GM12878 (cell line): ENCODE data around the gene PRR7. TPM values are rescaled to one million over a fixed set of nuclear protein-coding genes. Genes with fewer than 3 reads are reported as not detected.
A peak's percentile ranks its signal among the peaks of the same experiment; 100 is the strongest.

ENCODE experiments used
- BHLHE40 ChIP-seq, 2 experiments: fragments of 450-650 bp in 1 of 2; IDR thresholded peaks; 2 replicates each; pipeline ENCODE4 v1.6.1; 2011 to 2017; ENCODE audit warnings: low read depth in 2 of 2, borderline replicate concordance in 1 of 2, improper control_type of control experiment in 1 of 2, low read length in 1 of 2, mild to moderate bottlenecking in 1 of 2
- GATAD2B ChIP-seq: fragments of 450-650 bp; conservative IDR thresholded peaks from 2 replicates; pipeline ENCODE4 v1.6.1; 2017; ENCODE audit warnings: low read depth, mild to moderate bottlenecking, moderate library complexity
- HCFC1 ChIP-seq: fragments of 150-350 bp; IDR thresholded peaks from 2 replicates; pipeline ENCODE4 v1.6.1; 2014; ENCODE audit warnings: low read length
- IKZF1 ChIP-seq: fragments of 450-650 bp; conservative IDR thresholded peaks from 2 replicates; pipeline ENCODE4 v1.6.1; 2017; ENCODE audit warnings: antibody characterized with exemption, mild to moderate bottlenecking
- NFYB ChIP-seq: IDR thresholded peaks from 2 replicates; pipeline ENCODE4 v1.6.1; 2011; ENCODE audit warnings: low read depth, mild to moderate bottlenecking, low read length, improper control_type of control experiment, moderate library complexity; ENCODE audit not compliant: insufficient read depth
- NR2C2 ChIP-seq: IDR thresholded peaks from 2 replicates; pipeline ENCODE4 v1.6.1; 2011; ENCODE audit warnings: borderline replicate concordance, low read depth; ENCODE audit not compliant: control insufficient read depth, insufficient read length
- PAX5 ChIP-seq: IDR thresholded peaks from 2 replicates; pipeline ENCODE4 v1.6.1; 2011; ENCODE audit warnings: low read depth, low read length, borderline replicate concordance
- PML ChIP-seq: IDR thresholded peaks from 2 replicates; pipeline ENCODE4 v1.6.1; 2012; ENCODE audit warnings: low read length, inconsistent platforms
- RELA ChIP-seq: fragments of 450-650 bp; IDR thresholded peaks from 2 replicates; pipeline ENCODE4 v1.8.0; 2014; ENCODE audit warnings: borderline replicate concordance; ENCODE audit not compliant: partially characterized antibody
- SPI1 ChIP-seq: IDR thresholded peaks from 2 replicates; pipeline ENCODE4 v1.6.1; 2011; ENCODE audit warnings: low read depth, mild to moderate bottlenecking, low read length, moderate library complexity, borderline replicate concordance; ENCODE audit not compliant: insufficient read depth
- STAT1 ChIP-seq: fragments of 450-650 bp; conservative IDR thresholded peaks from 2 replicates; pipeline ENCODE4 v1.6.1; 2014; ENCODE audit warnings: antibody characterized with exemption, mild to moderate bottlenecking
- SUPT20H ChIP-seq: IDR thresholded peaks from 2 replicates; pipeline ENCODE4 v1.6.1; 2011; ENCODE audit warnings: low read depth, mild to moderate bottlenecking, low read length, moderate library complexity, borderline replicate concordance; ENCODE audit not compliant: control insufficient read depth
- YBX1 ChIP-seq: fragments of 450-650 bp; IDR thresholded peaks from 2 replicates; pipeline ENCODE4 v1.6.1; 2016; ENCODE audit warnings: antibody characterized with exemption
- polyA plus RNA-seq, 11 experiments: library from polyadenylated mRNA; depleted of rRNA in 4 of 11; unstranded in 6 of 11; stranded (reverse) in 5 of 11; fragments of >200 nt; fragmentation: Nextera tagmentation in 4 of 11; fragmentation: Illumina TruSeq in 1 of 11; extraction: Ambion mirVana in 4 of 11; extraction: Trizol in 1 of 11; gene quantifications; 1 replicate in 1 of 11; 2 replicates in 10 of 11; pipeline versions ENCODE4 v1.2.1 to v1.2.3, GENCODE V29; 2011 to 2016; ENCODE audit warnings: inconsistent platforms in 2 of 11, missing spikeins in 2 of 11, low read depth in 1 of 11
- total RNA-seq, 4 experiments: library from RNA; depleted of rRNA in 3 of 4; stranded (reverse); fragments of >200 nt in 3 of 4; fragmentation: Illumina TruSeq in 1 of 4; extraction: Trizol in 1 of 4; gene quantifications; 2 replicates each; pipeline versions ENCODE4 v1.2.1 to v1.2.3, GENCODE V29; 2013 to 2021

PRR7 gene
- total and polyA plus RNA-seq, 10 of the 15 experiments (the other 5 are each of a cell fraction or from before 2014, with no cell fraction given): 0.09 to 18.8 (median 4.6) TPM; not detected in 2

DNA sequence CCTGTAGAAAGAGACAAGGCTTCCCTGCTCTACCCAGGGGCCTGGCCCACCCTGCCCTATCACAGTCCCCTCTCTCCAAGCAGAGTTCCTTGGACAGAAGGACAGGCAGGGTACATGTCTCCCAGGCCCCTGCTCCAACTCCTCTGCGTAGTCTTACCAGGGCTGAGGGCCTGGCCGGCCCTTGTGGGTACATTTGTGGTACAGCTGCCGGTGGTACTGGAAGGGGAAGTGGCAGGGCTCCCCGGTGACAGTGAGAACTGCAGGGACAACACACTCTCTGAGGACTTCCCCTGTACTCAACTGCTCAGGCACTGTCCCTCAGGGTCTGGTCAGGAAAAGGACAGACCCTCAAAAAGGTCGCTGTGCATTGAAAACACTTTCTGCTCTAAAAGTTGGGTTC, 40.8 kb upstream of the PRR7 start (continued):
- peak; percentile 47 for TF ChIP-seq IKZF1
- TF ChIP-seq SUPT20H: no peak
- peak; percentile 73; the same call in 1 of the 2 replicates for TF ChIP-seq SPI1
- no peak for TF ChIP-seq HCFC1
- TF ChIP-seq NFYB: no peak
- TF ChIP-seq BHLHE40 (IDR thresholded peaks at IDR 0.05; ENCODE audit: borderline replicate concordance in 1 of 2, low read depth in 2 of 2, low read length in 1 of 2): peak in 1 of 2 experiments; percentile 28; a peak in 1 of 4 replicates
- no peak for TF ChIP-seq YBX1
- no peak for TF ChIP-seq STAT1
- TF ChIP-seq PML: no peak
- TF ChIP-seq RELA: no peak
- TF ChIP-seq NR2C2: no peak
- TF ChIP-seq GATAD2B: 0 out of 2 replicates have a peak, but pooled peaks have one; percentile 25
- no peak for TF ChIP-seq PAX5
